Smooth muscle cell (in vitro differentiated cells): ENCODE data around the gene TNFAIP8. TPM values are rescaled to one million over a fixed set of nuclear protein-coding genes. Genes with fewer than 3 reads are reported as not detected.
"Not testable (repeated sequence)": the region's sequence is repeated elsewhere in the genome, so short reads cannot be mapped to it uniquely, and the experiment has no call there.

Source experiments
- DNase-seq: peaks from one replicate; lab custom pipeline; 2025; ENCODE audit not compliant: unreplicated experiment; lab: John Stamatoyannopoulos, UW
- H2AFZ ChIP-seq: fragments of 200-600 bp; sonication (generic); 2 replicates; pipeline ENCODE4 v1.6.0; 2016; ENCODE audit warnings: antibody characterized with exemption, low read depth, mild to moderate bottlenecking
- H3F3A ChIP-seq: fragments of 200-600 bp; sonication (generic); 2 replicates; pipeline ENCODE4 v1.6.0; 2017; ENCODE audit warnings: antibody characterized with exemption, low read depth
- H3K27ac ChIP-seq: fragments of 200-600 bp; sonication (generic); 2 replicates; pipeline ENCODE4 v1.5.1; 2016; ENCODE audit warnings: low read depth, mild to moderate bottlenecking
- H3K27me3 ChIP-seq: fragments of 200-600 bp; sonication (generic); 2 replicates; pipeline ENCODE4 v1.6.1; 2016; ENCODE audit warnings: low read depth, mild to moderate bottlenecking
- H3K36me3 ChIP-seq: fragments of 200-600 bp; sonication (generic); 2 replicates; pipeline ENCODE4 v1.5.1; 2016; ENCODE audit warnings: low read depth
- H3K4me1 ChIP-seq: fragments of 200-600 bp; sonication (generic); 2 replicates; pipeline ENCODE4 v1.5.1; 2016; ENCODE audit warnings: low read depth
- H3K4me2 ChIP-seq: fragments of 200-600 bp; sonication (generic); 2 replicates; pipeline ENCODE4 v1.6.0; 2016; ENCODE audit warnings: mild to moderate bottlenecking
- H3K4me3 ChIP-seq: fragments of 200-600 bp; sonication (generic); 2 replicates; pipeline ENCODE4 v1.5.1; 2016; ENCODE audit warnings: mild to moderate bottlenecking
- H3K79me2 ChIP-seq: fragments of 200-600 bp; sonication (generic); 2 replicates; pipeline ENCODE4 v1.6.0; 2016; ENCODE audit warnings: low read depth, mild to moderate bottlenecking
- H3K9ac ChIP-seq: fragments of 200-600 bp; sonication (generic); 2 replicates; pipeline ENCODE4 v1.6.0; 2016; ENCODE audit warnings: low read depth
- H3K9me3 ChIP-seq: fragments of 200-600 bp; sonication (generic); replicated peaks from 2 replicates; pipeline ENCODE4 v1.5.1; 2016; ENCODE audit warnings: low read depth
- H4K20me1 ChIP-seq: fragments of 200-600 bp; sonication (generic); 2 replicates; pipeline ENCODE4 v1.6.0; 2016; ENCODE audit warnings: low read depth
- WGBS: methylation state at CpG from one replicate; pipeline ENCODE4 v1.1.7; 2016; ENCODE audit warnings: low lambda C conversion rate; 5-methylcytosine and 5-hydroxymethylcytosine counted together
- polyA plus RNA-seq: library from polyadenylated mRNA; unstranded; fragments of >200 nt; fragmentation: Nextera tagmentation; extraction: Ambion mirVana; gene quantifications from 2 replicates; pipeline ENCODE4 v1.2.1, GENCODE V29; 2016
- total RNA-seq: library from RNA; depleted of rRNA; stranded (reverse); fragments of >200 nt; gene quantifications from 2 replicates; pipeline ENCODE4 v1.2.3, GENCODE V29; 2014
- TF ChIP-seq, protein P1 (sequence below): fragments of 200-600 bp; sonication (generic); IDR thresholded peaks from 2 replicates; pipeline ENCODE4 v1.5.1; 2017; ENCODE audit warnings: borderline replicate concordance, mild to moderate bottlenecking, antibody characterized with exemption; ENCODE audit not compliant: insufficient read depth, poor library complexity, severe bottlenecking

The TNFAIP8 gene
- total and polyA plus RNA-seq, 2 experiments from 2014 or later, result 15.7 to 81.2 TPM

DNA sequence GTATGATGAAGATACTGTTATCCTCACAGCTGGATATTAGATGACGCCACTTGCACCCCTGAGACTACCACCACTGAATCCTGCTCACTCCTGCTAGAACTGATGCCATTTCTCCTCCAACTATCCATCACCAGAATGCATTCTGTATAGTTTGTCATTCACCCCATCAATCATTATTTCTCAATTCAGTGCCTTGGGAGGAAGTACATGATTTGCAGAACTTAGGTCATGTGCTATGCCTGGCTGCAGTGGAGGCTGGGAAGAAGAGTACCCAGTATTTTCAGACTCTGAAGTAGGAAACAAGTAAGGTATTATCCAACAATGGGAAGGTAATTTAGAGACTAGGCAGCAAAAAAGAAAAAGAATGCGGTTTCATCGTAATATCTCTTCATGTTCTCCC, 70.2 kb downstream of the TNFAIP8 start:
- Histone ChIP-seq H3K36me3 (no peaks in the 10 kb centered on the region), H3K9me3 (no peaks in the 10 kb centered on the region), H3F3A (no peaks in the 10 kb centered on the region), H3K4me1 (no peaks in the 10 kb centered on the region), H2AFZ (no peak overlapping the region), H3K4me3 (no peak overlapping the region), H3K9ac (no peak overlapping the region), H3K27ac (no peak overlapping the region), H4K20me1 (no peaks in the 10 kb centered on the region), H3K4me2 (no peak overlapping the region), H3K27me3 (no peaks in the 10 kb centered on the region), H3K79me2 (no peaks in the 10 kb centered on the region)
- TF ChIP-seq, protein P1, sequence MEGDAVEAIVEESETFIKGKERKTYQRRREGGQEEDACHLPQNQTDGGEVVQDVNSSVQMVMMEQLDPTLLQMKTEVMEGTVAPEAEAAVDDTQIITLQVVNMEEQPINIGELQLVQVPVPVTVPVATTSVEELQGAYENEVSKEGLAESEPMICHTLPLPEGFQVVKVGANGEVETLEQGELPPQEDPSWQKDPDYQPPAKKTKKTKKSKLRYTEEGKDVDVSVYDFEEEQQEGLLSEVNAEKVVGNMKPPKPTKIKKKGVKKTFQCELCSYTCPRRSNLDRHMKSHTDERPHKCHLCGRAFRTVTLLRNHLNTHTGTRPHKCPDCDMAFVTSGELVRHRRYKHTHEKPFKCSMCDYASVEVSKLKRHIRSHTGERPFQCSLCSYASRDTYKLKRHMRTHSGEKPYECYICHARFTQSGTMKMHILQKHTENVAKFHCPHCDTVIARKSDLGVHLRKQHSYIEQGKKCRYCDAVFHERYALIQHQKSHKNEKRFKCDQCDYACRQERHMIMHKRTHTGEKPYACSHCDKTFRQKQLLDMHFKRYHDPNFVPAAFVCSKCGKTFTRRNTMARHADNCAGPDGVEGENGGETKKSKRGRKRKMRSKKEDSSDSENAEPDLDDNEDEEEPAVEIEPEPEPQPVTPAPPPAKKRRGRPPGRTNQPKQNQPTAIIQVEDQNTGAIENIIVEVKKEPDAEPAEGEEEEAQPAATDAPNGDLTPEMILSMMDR, result no peak
- no peak for DNase-seq
- 99% methylated on average over 3 of the region's 3 CpGs for WGBS

DNA sequence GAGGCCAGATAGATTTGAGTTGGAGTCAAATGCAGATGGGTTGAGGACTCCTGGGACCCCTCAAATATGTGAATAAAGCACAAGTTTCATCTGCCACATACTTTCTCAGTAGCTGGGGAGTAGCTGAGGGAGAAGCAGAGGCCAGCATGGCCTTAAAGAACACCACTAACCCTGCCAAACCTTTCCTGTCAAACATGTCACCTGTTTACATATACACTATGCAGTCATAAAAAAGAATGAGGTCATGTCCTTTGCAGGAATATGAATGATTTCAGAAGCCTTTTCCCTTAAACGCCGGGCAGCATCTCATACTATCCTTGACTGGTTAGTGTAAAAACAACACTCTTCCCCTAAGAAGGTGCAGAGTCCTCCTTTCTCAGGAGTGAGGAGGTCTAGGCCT, 71.2 kb downstream of the TNFAIP8 start:
- H3F3A ChIP-seq, result no peaks in the 10 kb centered on the region
- H3K27ac ChIP-seq, result no peak overlapping the region
- no peaks in the 10 kb centered on the region for H3K79me2 ChIP-seq
- no peak overlapping the region for H3K4me2 ChIP-seq
- TF ChIP-seq, protein P1, result no peak
- no peak overlapping the region for H3K4me3 ChIP-seq
- H4K20me1 ChIP-seq, result no peaks in the 10 kb centered on the region
- no peaks in the 10 kb centered on the region for H3K4me1 ChIP-seq
- no peaks in the 10 kb centered on the region for H3K9me3 ChIP-seq
- WGBS, result 93% methylated on average over 2 of the region's 2 CpGs
- H2AFZ ChIP-seq, result no peak overlapping the region
- no peak for DNase-seq
- no peaks in the 10 kb centered on the region for H3K27me3 ChIP-seq
- H3K36me3 ChIP-seq, result no peaks in the 10 kb centered on the region
- no peak overlapping the region for H3K9ac ChIP-seq

DNA sequence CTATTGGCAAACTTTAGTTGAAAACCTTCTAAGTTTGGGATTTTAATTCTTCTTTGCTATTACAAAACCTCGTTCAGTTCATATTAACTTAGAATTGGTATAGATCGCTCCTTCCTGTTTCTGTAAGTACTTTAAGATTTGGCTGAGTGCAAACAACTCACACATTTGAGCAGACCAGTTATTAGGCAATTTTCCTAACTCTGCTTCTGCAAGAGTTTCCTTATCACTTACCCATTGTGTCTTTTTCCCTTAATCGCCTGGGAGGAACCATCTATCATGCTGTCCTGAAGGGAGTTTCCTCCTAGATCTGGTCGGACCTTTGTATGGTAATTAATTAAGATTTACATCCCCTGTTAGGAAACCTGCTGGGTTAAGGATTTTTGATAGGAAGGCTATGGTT, 71.8 kb downstream of the TNFAIP8 start:
- H4K20me1 ChIP-seq, H3F3A ChIP-seq, H3K4me1 ChIP-seq, DNase-seq, H3K79me2 ChIP-seq, H3K4me2 ChIP-seq, H3K27ac ChIP-seq, H3K9me3 ChIP-seq, H3K9ac ChIP-seq, H2AFZ ChIP-seq, H3K4me3 ChIP-seq, H3K36me3 ChIP-seq, H3K27me3 ChIP-seq: not testable (repeated sequence)
- WGBS, result 73% methylated on average over 4 of the region's 4 CpGs

DNA sequence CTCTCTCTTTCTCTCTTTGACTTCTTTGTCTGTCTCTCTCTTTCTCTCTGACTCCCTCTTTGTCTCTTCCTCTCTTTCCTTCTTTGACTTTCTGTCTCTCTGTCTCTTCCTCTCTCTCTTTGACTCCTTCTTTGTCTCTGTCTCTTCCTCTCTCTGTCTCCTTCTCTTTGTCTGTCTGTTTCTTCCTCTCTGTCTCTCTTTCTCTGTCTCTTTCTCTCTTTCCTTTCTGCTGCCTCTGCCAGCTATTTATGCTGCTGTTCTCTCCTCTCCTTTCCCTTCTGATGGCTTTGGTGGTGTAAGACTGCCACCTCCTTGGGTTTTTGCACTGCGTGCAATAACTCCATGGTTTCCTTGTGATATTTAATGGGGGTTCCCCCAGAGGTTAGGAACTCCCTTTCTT, 72.3 kb downstream of the TNFAIP8 start:
- DNase-seq, H3K79me2 ChIP-seq, H3K27me3 ChIP-seq, H2AFZ ChIP-seq, H3K36me3 ChIP-seq, H3K9me3 ChIP-seq, H3K4me1 ChIP-seq, H3K9ac ChIP-seq, H3K4me2 ChIP-seq, H4K20me1 ChIP-seq, H3K27ac ChIP-seq, H3K4me3 ChIP-seq, H3F3A ChIP-seq: not testable (repeated sequence)
- WGBS, result 73% methylated on average over 1 of the region's 1 CpG

DNA sequence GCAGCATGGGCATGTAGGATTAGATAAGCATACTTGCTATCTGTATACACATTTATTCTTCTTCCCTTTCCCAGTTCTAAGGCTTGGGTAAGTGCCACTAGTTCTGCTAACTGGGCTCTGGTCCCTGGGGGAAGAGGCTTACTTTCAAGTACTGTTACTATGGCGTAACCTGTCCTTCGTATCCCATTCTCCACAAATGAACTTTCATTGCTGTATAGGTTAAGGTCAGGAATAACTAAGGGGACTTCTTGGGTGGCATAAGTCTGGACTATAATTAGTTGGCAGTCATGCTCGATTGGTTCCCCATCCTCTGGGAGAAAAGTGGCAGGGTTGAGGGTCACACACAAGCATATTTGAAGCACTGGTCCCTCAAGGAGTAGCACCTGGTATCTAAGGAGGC, 72.8 kb downstream of the TNFAIP8 start:
- WGBS, result 83% methylated on average over 3 of the region's 3 CpGs
- H2AFZ ChIP-seq, H3K4me1 ChIP-seq, H3F3A ChIP-seq, H4K20me1 ChIP-seq, H3K4me2 ChIP-seq, H3K27me3 ChIP-seq, H3K79me2 ChIP-seq, H3K9me3 ChIP-seq, H3K4me3 ChIP-seq, H3K9ac ChIP-seq, H3K27ac ChIP-seq, H3K36me3 ChIP-seq, DNase-seq: not testable (repeated sequence)

DNA sequence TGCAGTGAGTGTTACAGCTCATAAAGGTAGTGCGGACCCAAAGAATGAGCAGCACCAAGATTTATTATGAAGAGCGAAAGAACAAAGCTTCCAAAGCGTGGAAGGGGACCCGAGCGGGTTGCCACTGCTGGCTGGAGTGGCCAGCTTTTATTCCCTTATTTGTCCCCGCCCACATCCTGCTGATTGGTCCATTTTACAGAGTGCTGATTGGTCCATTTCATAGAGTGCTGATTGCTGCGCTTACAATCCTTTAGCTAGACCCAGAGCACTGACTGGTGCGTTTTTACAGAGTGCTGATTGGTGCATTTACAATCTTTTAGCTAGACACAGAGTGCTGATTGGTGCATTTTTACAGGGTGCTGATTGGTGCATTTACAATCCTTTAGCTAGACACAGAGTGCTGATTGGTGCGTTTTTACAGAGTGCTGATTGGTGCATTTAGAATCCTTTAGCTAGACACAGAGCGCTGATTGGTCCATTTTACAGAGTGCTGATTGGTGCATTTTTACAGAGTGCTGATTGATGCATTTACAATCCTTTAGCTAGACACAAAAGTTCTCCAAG, 76.9 kb downstream of the TNFAIP8 start:
- not testable (repeated sequence) for H2AFZ ChIP-seq, H3K79me2 ChIP-seq, H4K20me1 ChIP-seq, H3K27ac ChIP-seq, H3K27me3 ChIP-seq, H3K9me3 ChIP-seq, H3K4me2 ChIP-seq, H3F3A ChIP-seq, H3K4me1 ChIP-seq, DNase-seq, H3K9ac ChIP-seq, H3K4me3 ChIP-seq, H3K36me3 ChIP-seq
- WGBS, result 90% methylated on average over 10 of the region's 10 CpGs
